A549 (cell line): ENCODE measurements around the gene SPINK7.

Experiments used
- CHD2 ChIP-seq: fragments of 150-350 bp; IDR thresholded peaks from 2 replicates; pipeline ENCODE4 v1.6.1; 2014; ENCODE audit warnings: low read length; ENCODE audit not compliant: partially characterized antibody
- CTCF ChIP-seq: fragments of >200 bp; sonication (Bioruptor Twin); formaldehyde crosslinking; IDR thresholded peaks from 3 replicates; pipeline ENCODE4 v1.5.1; 2016
- EP300 ChIP-seq, 2 experiments: fragments of >200 bp; sonication (Bioruptor Twin); formaldehyde crosslinking; IDR thresholded peaks; 2 replicates in 1 of 2; 3 replicates in 1 of 2; pipeline ENCODE4 v1.6.1; 2016 to 2017
- JUNB ChIP-seq: fragments of >200 bp; sonication (Bioruptor Twin); formaldehyde crosslinking; IDR thresholded peaks from 2 replicates; pipeline ENCODE4 v1.6.1; 2016
- PBX3 ChIP-seq: IDR thresholded peaks from 2 replicates; pipeline ENCODE4 v1.6.1; 2012
- POLR2A ChIP-seq: IDR thresholded peaks from 2 replicates; pipeline ENCODE4 v1.6.1; 2012; ENCODE audit warnings: mild to moderate bottlenecking, low read length
- REST ChIP-seq: fragments of 200-600 bp; sonication (generic); IDR thresholded peaks from 2 replicates; pipeline ENCODE4 v1.6.1; 2016; ENCODE audit warnings: antibody characterized with exemption, mild to moderate bottlenecking, moderate library complexity
- SMC3 ChIP-seq: fragments of >200 bp; sonication (Bioruptor Twin); formaldehyde crosslinking; IDR thresholded peaks from 3 replicates; pipeline ENCODE4 v1.6.1; 2018; ENCODE audit warnings: inconsistent platforms

- TF ChIP-seq POLR2A (no peak), SMC3 (no peak), CTCF (no peak), CHD2 (no peak), PBX3 (no peak), JUNB (no peak), EP300 (IDR thresholded peaks at IDR 0.05) (no peak), REST (no peak)
Observed at GRCh38 chr5:148342371-148343045, 30.3 kb downstream of the SPINK7 start.
